Activated CD4-positive, alpha-beta T cell treated with anti-CD3 and anti-CD28 coated beads, Interleukin-2, Interleukin-4, amounts not matched to agents 100 ng/mL and 50 ng/mL, durations not matched to agents 16 hours and 8 hours (primary cell): Measurements from ENCODE around the gene LARGE1.
A peak's percentile ranks its signal among the peaks of the same experiment; 100 is the strongest.

Source experiments
- DNase-seq: peaks from one replicate; pipeline ENCODE4 v3.0.0-alpha.2; 2020; ENCODE audit warnings: low spot score

The LARGE1 gene

GRCh38 chr22:33303099-33303498 is 617.2 kb downstream of the LARGE1 start:
- DNase-seq: no peak

- no peak for DNase-seq
These were observed 617.7 kb downstream of the LARGE1 start for GRCh38 chr22:33302549-33302948.

GRCh38 chr22:33302049-33302545 is 618.2 kb downstream of the LARGE1 start:
- DNase-seq: peak; percentile 68

DNA sequence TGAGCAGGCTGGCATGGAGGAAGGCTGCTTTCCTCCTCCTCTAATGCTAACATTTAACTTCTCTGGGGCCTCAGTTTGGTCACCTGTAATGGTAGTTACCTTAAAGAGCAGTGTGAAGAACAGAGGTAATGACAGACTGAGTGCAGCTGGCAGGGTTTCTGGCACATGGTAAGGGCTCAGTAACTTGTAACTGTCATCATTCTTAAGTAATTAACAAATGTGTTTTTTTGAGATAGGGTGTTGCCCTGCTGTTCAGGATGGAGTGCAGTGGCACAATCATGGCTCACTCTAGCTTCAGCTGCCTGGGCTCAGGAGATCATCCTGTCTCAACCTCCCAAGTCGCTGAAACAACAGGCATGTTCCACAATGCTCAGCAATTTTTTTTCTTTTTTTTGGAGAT is 620.1 kb downstream of the LARGE1 start:
- DNase-seq: no peak

- DNase-seq: no peak
These were observed 620.9 kb downstream of the LARGE1 start for GRCh38 chr22:33299245-33299956.

DNA sequence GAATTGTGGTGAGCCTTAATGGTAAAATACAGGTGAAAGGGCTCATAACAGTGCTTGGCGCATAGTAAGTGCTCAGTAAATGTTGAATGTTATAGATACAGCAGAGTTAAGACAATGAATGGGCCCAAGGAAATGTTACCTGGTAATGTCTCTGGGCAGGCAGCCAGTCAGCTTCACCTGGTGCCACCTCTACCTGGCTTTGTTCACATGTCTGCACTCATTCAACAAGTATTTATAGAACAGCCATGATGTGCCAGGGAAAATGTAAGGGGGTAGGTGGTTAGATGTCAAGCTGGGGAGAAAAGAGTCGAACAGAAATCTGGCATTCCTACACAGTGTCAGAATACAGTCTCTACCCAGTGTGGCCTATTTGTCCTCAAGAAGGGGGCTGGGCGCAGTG is 623.3 kb downstream of the LARGE1 start:
- no peak for DNase-seq

GRCh38 chr22:33288078-33288477 is 632.2 kb downstream of the LARGE1 start:
- DNase-seq: no peak

- DNase-seq: no peak
These were observed 645.2 kb downstream of the LARGE1 start for GRCh38 chr22:33275073-33275443.

DNA sequence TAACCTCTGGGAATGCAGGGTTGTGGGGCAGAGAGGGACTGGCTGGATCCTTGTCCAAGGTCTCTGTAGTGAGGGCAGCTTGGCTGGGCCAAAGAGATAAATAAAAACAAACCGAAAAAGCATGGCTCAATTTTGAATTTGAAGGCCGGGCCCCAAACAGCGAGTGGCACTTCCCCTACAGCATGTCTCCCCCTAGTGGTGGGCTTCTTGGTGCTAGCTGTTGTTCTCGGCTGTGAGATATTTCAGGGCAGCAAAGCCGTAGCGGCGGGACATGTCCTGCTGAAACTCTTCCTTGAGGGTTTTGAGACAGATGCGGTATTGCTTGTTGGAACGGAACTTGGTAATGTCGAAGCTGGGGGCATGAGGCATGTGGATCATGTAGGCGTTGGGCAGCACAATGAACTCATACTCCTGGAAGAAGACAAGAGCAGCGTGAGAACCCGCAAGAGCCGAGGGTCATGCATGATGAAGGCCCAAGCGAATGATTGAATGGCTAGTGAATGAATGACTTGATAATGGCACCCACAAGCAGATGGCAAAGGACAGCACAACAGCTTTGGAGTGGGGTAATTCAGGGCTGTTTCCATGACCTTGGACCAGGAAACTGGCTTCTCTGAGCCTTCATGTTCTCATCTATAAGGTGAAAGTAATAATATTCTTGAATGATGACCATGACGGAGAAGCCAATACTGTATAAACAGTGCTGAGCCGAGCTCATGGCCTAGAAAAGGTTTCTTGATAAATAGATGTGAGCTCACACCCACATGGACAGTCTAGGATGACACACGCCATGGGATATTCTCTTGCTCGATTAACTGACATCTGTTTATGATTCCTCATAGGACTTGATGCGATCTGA is 645.8 kb downstream of the LARGE1 start:
- peak; percentile 17 for DNase-seq

DNA sequence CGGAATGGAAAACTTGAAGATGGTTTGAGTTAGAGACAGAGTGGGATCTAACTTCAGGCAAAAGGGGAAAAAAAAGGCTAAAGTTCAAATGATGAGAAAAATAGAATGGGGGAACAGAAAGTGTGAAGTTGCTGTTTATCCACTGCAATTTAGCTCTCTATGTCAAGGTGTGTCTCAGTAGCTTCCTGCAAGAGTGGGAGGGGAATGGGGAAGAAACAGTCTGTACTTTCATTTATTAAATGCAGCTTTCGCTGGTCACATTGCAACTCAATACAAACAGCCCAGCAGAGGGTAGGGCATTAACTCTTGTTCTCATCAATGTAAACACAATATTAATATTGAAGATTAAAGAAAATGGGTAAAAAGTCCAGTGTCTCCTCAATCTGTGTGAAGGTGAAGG is 647.4 kb downstream of the LARGE1 start:
- DNase-seq: no peak

GRCh38 chr22:33272180-33272579 is 648.1 kb downstream of the LARGE1 start:
- no peak for DNase-seq

GRCh38 chr22:33271390-33272161 is 648.7 kb downstream of the LARGE1 start:
- DNase-seq: no peak

- DNase-seq: no peak
These were observed 649.7 kb downstream of the LARGE1 start for GRCh38 chr22:33270596-33270995.

DNA sequence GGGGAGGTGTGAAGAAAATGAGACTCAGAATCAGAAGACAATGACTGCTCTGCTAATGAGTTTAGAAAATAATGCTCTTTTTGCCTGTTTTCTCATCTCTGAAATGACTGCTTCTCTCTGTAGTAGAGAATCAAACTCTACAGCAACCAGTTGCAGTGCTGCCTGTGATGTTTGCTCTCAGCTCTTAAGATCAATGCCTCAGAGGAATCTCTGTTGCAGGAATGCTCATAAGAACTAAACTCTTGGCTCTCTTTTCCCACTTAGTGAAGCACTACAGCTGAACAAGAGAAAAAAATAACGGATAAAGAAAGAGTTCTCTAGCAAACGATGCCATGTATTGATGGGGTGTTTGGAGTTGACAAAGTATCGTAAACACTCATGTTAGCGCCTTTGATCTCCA is 658.6 kb downstream of the LARGE1 start:
- DNase-seq: no peak

DNA sequence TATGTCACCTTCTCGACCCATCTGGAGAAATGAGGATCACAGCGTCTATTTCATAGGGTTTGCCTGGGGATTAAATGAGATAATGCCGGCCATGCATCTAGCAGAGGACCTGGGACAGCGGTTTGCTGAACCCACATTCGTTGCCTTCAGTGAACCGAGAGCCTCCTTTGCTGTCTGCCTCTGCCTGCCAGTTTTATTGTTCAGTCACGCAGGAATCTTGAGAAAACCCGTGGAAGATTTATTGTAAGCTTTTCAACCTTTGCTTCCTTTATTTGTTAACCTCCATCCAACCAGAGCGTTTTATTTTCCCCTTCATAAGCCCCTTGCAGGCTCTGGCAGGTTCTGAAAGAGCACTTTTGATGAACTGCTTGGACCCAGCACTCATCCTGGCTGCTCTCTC is 659.8 kb downstream of the LARGE1 start:
- no peak for DNase-seq

DNA sequence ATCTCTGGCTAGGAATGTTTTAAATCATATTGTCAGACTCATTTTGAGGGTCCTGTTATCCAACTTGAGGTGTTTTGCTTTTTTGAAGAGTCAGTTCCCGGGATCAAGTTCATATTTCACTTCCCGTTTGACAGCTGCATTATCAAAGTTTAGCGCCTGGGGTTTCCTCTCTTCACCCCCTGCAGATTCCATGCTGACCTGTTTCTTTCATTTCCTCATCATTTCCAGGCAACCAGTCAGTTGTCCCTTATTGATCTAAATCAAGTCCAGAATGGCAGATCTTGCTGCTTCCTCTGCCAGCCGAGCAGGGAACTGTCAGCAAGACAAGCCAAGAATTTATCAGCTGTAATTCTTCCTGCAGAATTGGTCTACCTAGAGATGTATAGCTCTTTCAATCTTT is 664.5 kb downstream of the LARGE1 start:
- no peak for DNase-seq

GRCh38 chr22:33248948-33249347 is 671.3 kb downstream of the LARGE1 start:
- DNase-seq: no peak

DNA sequence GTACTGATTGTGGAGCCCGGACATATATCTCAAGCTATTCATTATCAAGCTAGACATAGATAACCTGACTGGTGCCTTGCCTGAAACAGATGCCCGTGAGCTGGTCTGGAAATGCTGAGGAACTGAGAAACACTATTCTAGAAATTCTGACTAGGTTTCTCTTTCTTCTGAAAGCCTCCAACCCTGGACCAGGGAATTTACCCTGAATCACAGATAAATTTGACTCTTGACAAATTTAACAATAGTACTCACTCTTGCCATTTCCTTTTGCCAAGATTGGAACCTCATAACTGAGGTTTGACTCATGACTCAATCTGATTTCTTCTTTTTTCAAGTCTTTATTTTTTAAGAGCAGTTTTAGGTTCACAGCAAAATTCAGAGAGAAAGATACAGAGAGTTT is 672.5 kb downstream of the LARGE1 start:
- DNase-seq: no peak

DNA sequence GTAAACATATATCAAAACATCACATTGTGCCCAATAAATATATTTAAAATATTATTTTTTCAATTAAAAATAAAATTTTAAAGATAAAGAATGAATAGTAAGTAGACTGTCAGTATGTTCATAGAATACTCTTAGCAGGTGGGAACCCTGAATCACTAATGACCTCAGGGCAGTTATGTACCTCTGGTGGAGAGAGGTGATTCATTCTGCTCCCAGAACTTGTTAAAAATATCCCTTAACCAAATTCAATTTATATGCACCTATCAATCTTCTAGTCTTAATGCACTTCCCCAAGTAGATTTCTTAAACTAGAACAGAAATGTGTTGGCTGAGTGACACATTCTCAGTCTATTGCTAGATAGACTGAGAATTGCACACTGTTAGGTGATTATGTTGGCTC is 678.2 kb downstream of the LARGE1 start:
- no peak for DNase-seq

DNA sequence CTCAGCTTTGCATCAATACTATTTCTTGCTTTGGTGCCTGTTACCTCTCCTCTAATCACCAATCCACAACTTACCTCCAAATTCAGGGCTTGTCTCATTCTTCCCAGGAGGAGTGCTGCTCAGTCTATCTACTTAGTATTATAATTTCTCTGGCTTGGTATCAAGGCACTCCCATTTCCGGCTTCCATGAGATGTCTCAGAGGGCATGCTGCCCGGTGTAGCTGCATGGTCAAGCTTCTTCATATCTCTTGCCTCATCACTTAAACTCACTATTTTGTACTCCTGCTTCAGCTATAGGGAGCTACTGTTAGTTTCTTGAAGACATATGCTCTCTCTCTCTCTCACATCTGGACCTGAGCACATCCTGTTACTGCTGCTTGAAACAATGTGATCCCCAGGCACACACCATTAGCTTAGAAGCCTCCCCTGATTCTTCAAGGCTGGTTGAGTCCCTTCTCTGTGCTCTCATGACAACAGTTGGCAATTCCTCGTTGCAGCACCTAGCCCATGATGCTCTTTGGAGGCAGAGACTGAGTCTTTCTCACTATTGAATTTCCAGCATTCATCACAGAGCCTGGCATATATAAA is 679.3 kb downstream of the LARGE1 start:
- DNase-seq: no peak

DNA sequence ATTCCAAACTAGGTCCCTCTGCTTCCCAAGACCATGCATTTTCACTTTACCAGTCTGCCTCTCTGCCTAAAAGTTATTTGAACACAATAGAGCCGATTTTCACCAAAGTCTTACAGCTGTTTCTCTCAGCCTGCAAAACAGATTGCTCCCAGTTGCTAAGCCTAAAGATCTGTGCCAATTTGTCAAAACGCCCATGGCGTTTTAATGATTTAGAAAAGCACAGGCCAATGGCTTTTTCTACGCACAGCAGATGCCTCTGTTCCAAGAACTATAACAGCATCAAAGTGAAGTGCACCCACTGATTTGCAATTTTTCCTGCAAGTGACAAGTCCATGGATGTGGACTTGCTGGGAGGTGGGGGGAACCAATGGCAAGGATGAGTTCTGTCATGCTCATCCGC is 688.2 kb downstream of the LARGE1 start:
- no peak for DNase-seq

DNA sequence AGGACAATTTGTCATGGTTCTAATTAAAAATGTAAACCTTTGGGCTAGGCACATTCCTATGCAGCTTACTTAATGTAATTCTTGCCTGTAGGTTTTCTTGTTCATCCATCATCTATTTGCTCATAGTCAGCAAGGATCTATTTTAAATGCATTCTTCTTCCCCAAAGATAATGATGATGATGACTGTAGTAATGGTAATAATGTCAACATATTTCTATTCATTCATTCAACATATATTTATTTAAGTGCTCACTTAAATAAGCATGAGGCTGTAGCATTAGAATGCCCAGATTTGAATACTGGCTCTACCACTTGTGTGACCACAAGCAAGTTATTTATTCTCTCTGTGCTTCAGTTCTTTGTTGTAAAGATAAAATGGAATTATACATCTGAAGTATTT is 692.5 kb downstream of the LARGE1 start:
- no peak for DNase-seq
